ENCODE results near the gene TXNDC2. TPM values are rescaled to one million over a fixed set of nuclear protein-coding genes. Genes with fewer than 3 reads are reported as not detected.

The TXNDC2 gene
- total RNA-seq: under 1 TPM in 1 of 2 donors, not detected in 1; 0.12 TPM
- polyA plus RNA-seq: under 1 TPM; 0.16 to 0.19 TPM
- long read RNA-seq, donor 1: 0 reads
- long read RNA-seq, donor 2: 0 reads
- long read RNA-seq, donor 3: 0 reads
- long read RNA-seq, donor 4: 0 reads
- long read RNA-seq, donor 5: 0 reads

GRCh38 chr18:9885170-9886004, at the start of gene TXNDC2:
TSS of gene TXNDC2 (plus strand) at chr18:9885973. CDS start at chr18:9886681, 708 bp downstream.
- Histone ChIP-seq H3K9me3 (ENCODE audit: control insufficient read depth in 4 of 4, insufficient read depth in 3 of 4, low read length in 3 of 4) (no peaks in the 10 kb centered on the region), H3K27me3 (ENCODE audit: control insufficient read depth in 3 of 3, insufficient read depth in 3 of 3, low read length in 2 of 3) (no peaks in the 10 kb centered on the region), H3K4me3 (no peak within 1 kb of the TSS), H3K9ac (ENCODE audit: insufficient read depth in 1 of 2, low read length in 2 of 2) (no peak within 1 kb of the TSS), H3K4me1 (ENCODE audit: control insufficient read depth in 5 of 5, insufficient read depth in 5 of 5, low read length in 5 of 5) (peaks cover 0 to 4% (median 0%) of the 10 kb centered on the region in 5 donors), H3K27ac (ENCODE audit: low read depth in 1 of 2, low read length in 1 of 2) (no peak within 1 kb of the TSS), H3K36me3 (ENCODE audit: control insufficient read depth in 4 of 4, insufficient read depth in 4 of 4, low read length in 4 of 4) (no peaks in the 10 kb centered on the region)
- ATAC-seq (ENCODE audit: insufficient read depth, low FRiP score) (no peak), DNase-seq (no peak)
- TF ChIP-seq CTCF (IDR thresholded peaks at IDR 0.05; ENCODE audit: control extremely low read depth, extremely low read depth): no peak
- 89 to 96% methylated on average over 8 of the region's 8 CpGs for WGBS, 2 donors

GRCh38 chr18:9838144-9838877, 47.5 kb upstream of the TXNDC2 start:
- DNase-seq: peak; percentile 44 to 59 (median 56)
- Histone ChIP-seq H3K9me3 (ENCODE audit: control insufficient read depth in 4 of 4, insufficient read depth in 3 of 4, low read length in 3 of 4) (no peaks in the 10 kb centered on the region), H3K4me3 (no peak overlapping the region), H3K27ac (ENCODE audit: low read depth in 1 of 2, low read length in 1 of 2) (peak overlapping the region in 1 of 2 donors; percentile 92), H3K9ac (ENCODE audit: insufficient read depth in 1 of 2, low read length in 2 of 2) (no peak overlapping the region), H3K36me3 (ENCODE audit: control insufficient read depth in 4 of 4, insufficient read depth in 4 of 4, low read length in 4 of 4) (no peaks in the 10 kb centered on the region), H3K4me1 (ENCODE audit: control insufficient read depth in 5 of 5, insufficient read depth in 5 of 5, low read length in 5 of 5) (peaks cover 0 to 18% (median 11%) of the 10 kb centered on the region in 5 donors), H3K27me3 (ENCODE audit: control insufficient read depth in 3 of 3, insufficient read depth in 3 of 3, low read length in 2 of 3) (peaks cover 0 to 2% (median 0%) of the 10 kb centered on the region in 3 donors)
- TF ChIP-seq CTCF (IDR thresholded peaks at IDR 0.05; ENCODE audit: control extremely low read depth, extremely low read depth): no peak
- ATAC-seq (ENCODE audit: insufficient read depth, low FRiP score): peak; percentile 59
- 60 to 74% methylated on average over 10 of the region's 10 CpGs for WGBS, 2 donors

GRCh38 chr18:9839211-9839610, 46.6 kb upstream of the TXNDC2 start:
- H3K27me3 ChIP-seq (ENCODE audit: control insufficient read depth in 3 of 3, insufficient read depth in 3 of 3, low read length in 2 of 3): peaks cover 0 to 2% (median 0%) of the 10 kb centered on the region in 3 donors
- H3K9me3 ChIP-seq (ENCODE audit: control insufficient read depth in 4 of 4, insufficient read depth in 3 of 4, low read length in 3 of 4): no peaks in the 10 kb centered on the region
- no peak overlapping the region for H3K4me3 ChIP-seq
- no peak overlapping the region for H3K9ac ChIP-seq (ENCODE audit: insufficient read depth in 1 of 2, low read length in 2 of 2)
- DNase-seq: no peak
- peak overlapping the region in 1 of 2 donors; percentile 92 for H3K27ac ChIP-seq (ENCODE audit: low read depth in 1 of 2, low read length in 1 of 2)
- ATAC-seq (ENCODE audit: insufficient read depth, low FRiP score): no peak
- H3K36me3 ChIP-seq (ENCODE audit: control insufficient read depth in 4 of 4, insufficient read depth in 4 of 4, low read length in 4 of 4): no peaks in the 10 kb centered on the region
- peaks cover 0 to 17% (median 11%) of the 10 kb centered on the region in 5 donors for H3K4me1 ChIP-seq (ENCODE audit: control insufficient read depth in 5 of 5, insufficient read depth in 5 of 5, low read length in 5 of 5)
- WGBS, 2 donors: 93 to 94% methylated on average over 8 of the region's 8 CpGs
- TF ChIP-seq CTCF (IDR thresholded peaks at IDR 0.05; ENCODE audit: control extremely low read depth, extremely low read depth): no peak
